HUDEP-2 (cell line): ENCODE results near the gene SPATA13.
"Not testable (repeated sequence)": the region's sequence is repeated elsewhere in the genome, so short reads cannot be mapped to it uniquely, and the experiment has no call there.

Experiments
- DNase-seq, 76 experiments: peaks; one replicate each; lab custom pipeline; 2025; ENCODE audit not compliant: unreplicated experiment in 76 of 76; lab: John Stamatoyannopoulos, UW

The SPATA13 gene

GRCh38 chr13:24301434-24301833 is 140.9 kb downstream of the SPATA13 start:
- no peak for DNase-seq

- DNase-seq = no peak
Measured at GRCh38 chr13:24301911-24302310, 141.4 kb downstream of the SPATA13 start.

GRCh38 chr13:24304620-24305019 is 144.1 kb downstream of the SPATA13 start:
- DNase-seq = no peak

GRCh38 chr13:24306632-24307031 is 146.1 kb downstream of the SPATA13 start:
- DNase-seq = no peak

- no peak for DNase-seq
Measured at GRCh38 chr13:24307211-24308067, 146.9 kb downstream of the SPATA13 start.

GRCh38 chr13:24308068-24308445 is 147.5 kb downstream of the SPATA13 start:
- no peak for DNase-seq

- no peak for DNase-seq
Measured at GRCh38 chr13:24308488-24309020, 148.0 kb downstream of the SPATA13 start.

- DNase-seq = not testable (repeated sequence)
Measured at GRCh38 chr13:24309300-24309699, 148.8 kb downstream of the SPATA13 start, which contains the start of gene C1QTNF9. Gene C1QTNF9, plus strand, starts transcription at chr13:24309580. Its CDS starts 6,424 bp downstream, at chr13:24316004.

GRCh38 chr13:24313439-24313838 is 152.9 kb downstream of the SPATA13 start:
- no peak for DNase-seq

- DNase-seq = not testable (repeated sequence)
Measured at GRCh38 chr13:24317835-24318234, 157.3 kb downstream of the SPATA13 start.

- DNase-seq = not testable (repeated sequence)
Measured at GRCh38 chr13:24318878-24319277, 158.4 kb downstream of the SPATA13 start.

- DNase-seq = not testable (repeated sequence)
Measured at GRCh38 chr13:24319641-24320040, 159.1 kb downstream of the SPATA13 start.

GRCh38 chr13:24321416-24321815 is 160.9 kb downstream of the SPATA13 start:
- DNase-seq = not testable (repeated sequence)

- DNase-seq = not testable (repeated sequence)
Measured at GRCh38 chr13:24322470-24322869, 161.9 kb downstream of the SPATA13 start.

GRCh38 chr13:24323036-24323738 is 162.7 kb downstream of the SPATA13 start:
- DNase-seq = no peak

- DNase-seq = no peak
Measured at GRCh38 chr13:24323739-24324075, 163.2 kb downstream of the SPATA13 start.

- DNase-seq = not testable (repeated sequence)
Measured at GRCh38 chr13:24327598-24327997, 167.1 kb downstream of the SPATA13 start.

GRCh38 chr13:24328145-24328544 is 167.6 kb downstream of the SPATA13 start:
- no peak for DNase-seq

- DNase-seq = no peak
Measured at GRCh38 chr13:24338721-24339120, 178.2 kb downstream of the SPATA13 start.

- no peak for DNase-seq
Measured at GRCh38 chr13:24339937-24340607, 179.6 kb downstream of the SPATA13 start.

- no peak for DNase-seq
Measured at GRCh38 chr13:24340608-24340955, 180.1 kb downstream of the SPATA13 start.
